LNCaP clone FGC (cell line): ENCODE results near the gene LSS.

Source experiments
- DNase-seq: peaks from one replicate; pipeline ENCODE4 v3.0.0-alpha.2; 2011; ENCODE audit warnings: low read depth
- H3K4me3 ChIP-seq: 2 replicates; pipeline ENCODE4 v1.5.1; 2011; ENCODE audit warnings: mild to moderate bottlenecking, low read depth, low read length, control low read depth
- TF ChIP-seq, protein P1 (sequence below): IDR thresholded peaks from 2 replicates; pipeline ENCODE4 v1.5.1; 2012; ENCODE audit warnings: mild to moderate bottlenecking; ENCODE audit not compliant: control insufficient read depth, insufficient read depth; ENCODE audit errors: extremely low read depth

Gene LSS

DNA sequence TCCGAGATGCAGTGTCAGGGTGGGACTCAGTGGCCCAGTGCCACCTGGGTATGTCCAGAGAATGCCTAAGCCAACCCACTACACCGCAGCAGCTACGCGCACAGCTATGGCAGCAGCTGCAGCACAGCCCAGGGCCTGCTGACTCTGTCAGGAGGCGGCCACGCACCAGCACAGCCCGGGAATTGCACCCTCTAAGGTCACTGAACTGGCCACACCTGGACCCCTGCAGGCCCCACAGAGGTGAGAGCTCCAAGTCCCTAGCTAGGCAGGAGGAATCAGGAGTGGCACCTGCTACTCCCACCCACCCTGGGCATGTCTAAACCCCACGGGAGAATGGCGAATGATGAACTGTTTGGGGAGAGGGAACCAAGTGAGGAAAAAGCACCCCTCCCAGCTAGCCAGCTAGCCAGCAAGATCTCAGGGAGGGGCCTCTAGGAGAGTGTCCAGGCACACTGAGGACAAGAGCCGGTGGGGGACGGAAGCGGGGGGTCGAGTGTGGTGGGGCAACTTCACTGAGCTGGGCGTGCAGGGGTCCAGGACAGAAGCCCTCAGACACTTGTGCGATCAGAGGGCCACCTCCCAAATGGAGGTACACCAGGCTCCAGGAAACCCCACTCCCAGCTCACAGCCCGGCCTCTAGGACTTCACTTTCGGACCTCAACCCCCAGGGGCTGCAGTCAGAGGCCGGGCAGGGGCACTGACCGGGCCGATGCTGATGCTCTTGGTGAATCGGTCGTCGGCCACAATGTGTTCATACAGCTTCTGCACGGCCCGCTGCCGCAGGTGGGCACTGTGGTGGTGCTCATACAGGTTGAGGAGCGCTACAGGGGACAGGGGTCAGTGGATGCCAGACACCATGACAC is 13.9 kb downstream of the LSS start:
- TF ChIP-seq, protein P1, sequence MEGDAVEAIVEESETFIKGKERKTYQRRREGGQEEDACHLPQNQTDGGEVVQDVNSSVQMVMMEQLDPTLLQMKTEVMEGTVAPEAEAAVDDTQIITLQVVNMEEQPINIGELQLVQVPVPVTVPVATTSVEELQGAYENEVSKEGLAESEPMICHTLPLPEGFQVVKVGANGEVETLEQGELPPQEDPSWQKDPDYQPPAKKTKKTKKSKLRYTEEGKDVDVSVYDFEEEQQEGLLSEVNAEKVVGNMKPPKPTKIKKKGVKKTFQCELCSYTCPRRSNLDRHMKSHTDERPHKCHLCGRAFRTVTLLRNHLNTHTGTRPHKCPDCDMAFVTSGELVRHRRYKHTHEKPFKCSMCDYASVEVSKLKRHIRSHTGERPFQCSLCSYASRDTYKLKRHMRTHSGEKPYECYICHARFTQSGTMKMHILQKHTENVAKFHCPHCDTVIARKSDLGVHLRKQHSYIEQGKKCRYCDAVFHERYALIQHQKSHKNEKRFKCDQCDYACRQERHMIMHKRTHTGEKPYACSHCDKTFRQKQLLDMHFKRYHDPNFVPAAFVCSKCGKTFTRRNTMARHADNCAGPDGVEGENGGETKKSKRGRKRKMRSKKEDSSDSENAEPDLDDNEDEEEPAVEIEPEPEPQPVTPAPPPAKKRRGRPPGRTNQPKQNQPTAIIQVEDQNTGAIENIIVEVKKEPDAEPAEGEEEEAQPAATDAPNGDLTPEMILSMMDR: no peak
- DNase-seq: no peak
- no peak overlapping the region for H3K4me3 ChIP-seq

DNA sequence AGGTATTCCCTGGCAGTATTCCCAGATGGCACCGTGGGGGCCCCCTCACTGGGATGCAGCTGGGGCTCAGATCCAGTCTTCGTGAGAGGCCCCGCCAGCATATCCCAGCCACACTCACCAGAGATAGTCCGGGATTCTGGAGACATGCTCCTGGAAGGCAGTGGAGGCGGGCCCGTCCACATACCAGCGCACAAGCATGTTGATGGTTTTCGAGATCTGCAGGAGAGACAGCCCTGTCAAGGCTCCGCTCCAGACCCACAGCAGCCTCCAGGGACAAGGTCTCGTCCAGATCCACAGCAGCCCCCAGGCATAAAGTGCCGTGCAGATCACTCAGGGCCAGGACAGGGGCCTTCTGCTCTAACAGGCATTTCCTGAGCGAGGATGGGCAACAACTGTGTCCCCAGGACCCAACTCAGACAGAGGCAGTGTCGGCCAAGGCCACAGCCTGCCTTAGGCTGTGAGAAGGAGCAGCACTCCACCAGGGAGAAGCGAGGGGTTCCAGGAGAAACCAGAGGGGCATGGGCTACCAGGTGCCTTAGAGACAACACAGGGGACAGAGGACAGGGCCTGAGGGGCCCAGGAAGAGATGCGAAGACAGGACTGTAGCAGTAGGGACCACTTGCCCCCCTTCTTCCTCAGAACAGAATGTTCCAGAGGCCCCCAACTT is 14.8 kb downstream of the LSS start:
- no peak for DNase-seq
- H3K4me3 ChIP-seq: no peak overlapping the region
- TF ChIP-seq, protein P1: no peak

DNA sequence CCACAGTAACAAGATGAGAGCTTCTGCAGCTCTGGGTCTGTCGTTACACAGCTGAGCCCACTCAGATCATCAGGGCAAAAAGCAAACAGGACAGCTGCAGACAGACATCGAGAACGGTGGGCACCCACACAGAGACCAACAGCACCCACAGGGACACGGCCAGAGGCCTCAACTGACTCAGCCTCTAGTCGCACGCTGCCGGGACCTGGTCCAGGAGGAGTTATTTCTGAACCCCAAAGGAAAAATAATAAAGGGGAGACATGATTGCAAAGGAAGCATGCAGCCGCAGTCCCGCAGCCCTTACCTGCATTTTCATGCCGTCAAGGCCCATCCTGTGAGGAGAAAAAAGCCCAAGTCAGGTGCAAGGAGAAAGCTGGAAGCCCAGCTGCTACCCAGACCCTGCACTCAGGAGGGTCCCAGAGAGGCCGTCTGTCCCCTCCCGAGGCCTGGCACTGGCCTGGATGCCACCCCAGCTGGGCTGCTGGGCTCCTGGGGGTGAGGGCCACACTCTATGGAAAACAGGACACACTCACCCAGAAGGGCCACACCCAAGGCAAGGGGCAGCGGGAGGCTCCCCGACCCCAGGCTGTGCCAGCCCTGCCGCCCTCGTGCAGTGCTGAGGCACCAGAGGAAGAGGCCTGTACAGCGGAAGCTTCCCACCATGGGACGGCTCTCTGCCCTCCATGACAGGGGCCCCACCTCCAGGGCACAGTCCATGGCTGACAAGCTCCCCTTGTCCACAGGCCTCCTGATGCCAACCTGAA is 15.7 kb downstream of the LSS start:
- TF ChIP-seq, protein P1: no peak
- no peak overlapping the region for H3K4me3 ChIP-seq
- DNase-seq: no peak

DNA sequence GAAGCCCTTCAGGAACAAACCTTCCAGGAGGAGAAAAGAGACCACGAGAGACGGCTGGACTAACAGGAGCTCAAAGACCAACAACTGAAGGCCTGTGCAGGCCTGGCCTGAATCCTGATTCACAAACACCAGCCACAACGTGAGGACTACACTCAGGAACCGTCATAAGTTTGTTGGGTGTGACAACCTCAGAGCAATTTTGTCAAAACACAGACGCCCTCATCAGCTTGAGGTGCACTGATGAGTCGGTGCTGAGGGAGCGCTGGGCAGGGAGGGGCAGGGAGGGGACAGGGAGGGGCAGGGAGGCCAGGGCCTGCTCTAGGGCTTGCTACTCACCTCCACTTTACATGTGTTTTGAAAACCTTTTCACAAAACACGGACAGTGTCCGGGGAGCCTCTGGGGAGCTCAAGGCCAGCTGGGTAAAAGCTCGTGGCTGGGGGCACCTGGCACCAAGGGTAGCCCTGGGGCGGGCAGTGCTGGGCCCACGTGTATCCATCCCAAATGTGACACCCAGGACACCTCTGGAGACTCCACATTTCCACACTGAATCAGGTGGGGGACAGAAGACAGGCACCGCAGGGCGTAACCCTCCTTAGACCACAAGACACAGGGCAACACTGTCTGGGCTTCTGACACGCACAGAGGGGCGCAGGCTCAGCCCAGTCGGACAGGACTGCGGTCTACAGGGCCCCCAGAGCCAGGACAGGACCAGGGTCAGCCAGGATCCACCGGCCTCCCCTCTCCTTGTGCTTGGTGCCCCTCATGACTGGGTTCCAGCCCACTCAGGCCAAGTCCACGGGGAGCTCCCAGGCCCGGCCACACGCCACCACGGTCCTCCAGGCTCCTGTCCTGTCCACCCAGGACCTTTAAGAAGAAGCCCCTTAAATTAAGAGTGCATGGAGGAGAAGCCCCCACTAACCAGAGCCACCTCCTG is 16.5 kb downstream of the LSS start:
- H3K4me3 ChIP-seq: no peak overlapping the region
- TF ChIP-seq, protein P1: no peak
- no peak for DNase-seq

DNA sequence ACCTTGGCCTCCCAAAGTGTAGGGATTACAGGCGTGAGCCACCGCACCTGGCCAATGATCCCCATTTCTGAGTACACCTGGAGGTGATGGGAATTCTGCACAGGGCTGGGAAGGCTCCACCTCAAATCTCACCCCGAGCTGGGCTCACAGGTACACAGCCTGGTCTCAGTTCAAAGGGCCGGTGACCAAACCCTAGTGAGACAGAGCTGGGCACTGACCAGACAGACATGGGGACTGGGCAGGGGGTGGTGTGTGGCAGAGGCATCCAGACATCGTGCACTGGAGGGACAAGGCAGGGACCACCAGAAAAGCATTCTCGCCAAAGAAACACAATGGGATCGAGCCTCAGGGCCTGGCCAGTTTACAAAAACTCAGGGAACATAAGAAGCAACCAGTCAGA is 17.2 kb downstream of the LSS start:
- no peak for DNase-seq
- TF ChIP-seq, protein P1: no peak
- no peak overlapping the region for H3K4me3 ChIP-seq

DNA sequence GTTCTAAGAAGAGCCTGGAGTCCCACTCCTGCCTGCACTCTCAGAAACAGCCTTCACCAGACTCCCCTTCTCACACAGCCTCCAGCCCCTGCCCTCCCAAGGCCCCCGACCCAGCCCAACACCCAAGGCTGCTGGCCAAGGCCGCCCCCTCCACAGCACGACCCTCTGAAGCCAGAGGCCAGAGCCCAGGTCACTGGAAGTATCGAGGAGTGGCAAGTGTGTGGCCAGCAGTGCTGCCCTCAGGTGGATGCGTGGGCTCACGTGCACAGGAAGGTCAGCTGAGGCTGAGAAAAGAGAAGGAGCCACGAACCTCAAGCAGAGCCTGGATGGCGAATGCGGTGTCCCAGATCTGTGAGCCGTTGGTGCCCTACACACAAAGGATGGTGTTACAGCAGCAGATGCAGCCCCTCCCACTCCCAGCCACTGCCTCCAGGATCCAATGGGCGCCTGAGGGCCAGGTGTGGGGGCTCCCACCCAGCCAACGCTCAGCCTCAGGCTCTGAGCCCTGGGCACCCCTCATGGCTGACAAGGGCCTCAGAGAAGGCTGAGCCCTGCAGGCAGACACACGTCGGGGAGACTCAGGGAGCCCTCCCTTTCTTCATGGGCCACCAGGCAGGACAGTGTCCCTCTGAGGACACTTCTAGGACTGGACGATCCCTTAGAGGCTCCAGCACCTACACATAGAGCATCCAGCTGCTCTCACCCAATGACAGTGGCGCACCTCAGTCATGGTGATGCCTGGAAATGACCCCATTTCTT is 18.0 kb downstream of the LSS start:
- H3K4me3 ChIP-seq: no peak overlapping the region
- TF ChIP-seq, protein P1: 0 out of 2 replicates have a peak, but pooled peaks have one; percentile 23
- DNase-seq: no peak
